ENCODE results near the gene SCML1.

SCML1 gene

DNA sequence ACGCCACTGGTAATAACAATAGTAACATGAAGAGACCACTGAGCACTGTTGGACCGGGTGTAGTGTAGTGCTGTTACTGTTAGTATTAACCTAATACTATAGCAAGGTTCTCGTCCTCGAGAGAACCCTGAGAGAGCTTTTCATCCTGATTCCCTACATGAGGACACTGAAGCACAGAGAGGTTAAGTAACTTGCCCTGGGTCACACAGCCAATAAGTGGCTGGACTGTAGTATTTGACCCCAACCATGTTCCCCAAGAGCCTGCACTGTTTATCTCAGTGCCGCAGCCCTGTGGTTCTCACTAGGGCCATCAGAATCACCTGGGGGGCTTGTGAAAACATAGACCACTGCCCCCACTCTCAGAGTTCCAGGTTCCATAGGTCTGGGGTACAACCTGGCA, 10.4 kb downstream of the SCML1 start:
- WGBS, 2 donors (ENCODE audit: extremely low coverage in 2 of 2, insufficient read length in 2 of 2, insufficient replicate concordance in 1 of 2), result no CpG with 5 or more reads among the region's 5 CpGs
- no peak overlapping the region for H2BK120ac ChIP-seq (ENCODE audit: low read depth, low read length)
- no peak overlapping the region for H2BK5ac ChIP-seq (ENCODE audit: low read length)
- H3K9ac ChIP-seq (ENCODE audit: low read depth, low read length, poor library complexity), result no peak overlapping the region
- no peak overlapping the region for H2BK15ac ChIP-seq (ENCODE audit: low read length)
- no peak overlapping the region for H2BK12ac ChIP-seq (ENCODE audit: low read length)
- no peak overlapping the region for H3K18ac ChIP-seq (ENCODE audit: low read length)
- no peaks in the 10 kb centered on the region for H3K27me3 ChIP-seq (ENCODE audit: control insufficient read depth in 3 of 3, insufficient read depth in 3 of 3, low read depth in 1 of 3, low read length in 3 of 3)
- DNase-seq (ENCODE audit: low spot score), result no peak
- H4K91ac ChIP-seq (ENCODE audit: low read depth, low read length, poor library complexity), result no peak overlapping the region
- H3K14ac ChIP-seq (ENCODE audit: low read length), result no peak overlapping the region
- no peak overlapping the region for H3K4me2 ChIP-seq (ENCODE audit: insufficient read depth, low read length, poor library complexity, severe bottlenecking)
- H2AFZ ChIP-seq (ENCODE audit: low read length), result no peak overlapping the region
- H3K4me3 ChIP-seq (ENCODE audit: low read length in 2 of 2), result no peak overlapping the region
- H3K79me1 ChIP-seq (ENCODE audit: low read depth, low read length), result no peaks in the 10 kb centered on the region
- peaks cover 0 to 33% of the 10 kb centered on the region in 2 donors for H3K36me3 ChIP-seq (replicated peaks in 1 of 2; ENCODE audit: control insufficient read depth in 2 of 2, insufficient read depth in 2 of 2, low read length in 2 of 2)
- H4K8ac ChIP-seq (ENCODE audit: low read depth, low read length), result no peak overlapping the region
- H3K9me3 ChIP-seq (replicated peaks in 1 of 2; ENCODE audit: control insufficient read depth in 2 of 2, insufficient read depth in 1 of 2, low read depth in 1 of 2, low read length in 2 of 2), result no peaks in the 10 kb centered on the region
- H3K23ac ChIP-seq (ENCODE audit: low read depth, low read length, poor library complexity), result no peak overlapping the region
- H3K4me1 ChIP-seq (ENCODE audit: control insufficient read depth in 2 of 2, insufficient read depth in 1 of 2, low read depth in 1 of 2, low read length in 2 of 2), result peaks cover 0 to 2% of the 10 kb centered on the region in 2 donors
- H2AK5ac ChIP-seq (ENCODE audit: low read depth, low read length), result no peak overlapping the region
- no peak overlapping the region for H3K4ac ChIP-seq (ENCODE audit: low read length)
- no peak overlapping the region for H3K27ac ChIP-seq (replicated peaks; ENCODE audit: low read length)

DNA sequence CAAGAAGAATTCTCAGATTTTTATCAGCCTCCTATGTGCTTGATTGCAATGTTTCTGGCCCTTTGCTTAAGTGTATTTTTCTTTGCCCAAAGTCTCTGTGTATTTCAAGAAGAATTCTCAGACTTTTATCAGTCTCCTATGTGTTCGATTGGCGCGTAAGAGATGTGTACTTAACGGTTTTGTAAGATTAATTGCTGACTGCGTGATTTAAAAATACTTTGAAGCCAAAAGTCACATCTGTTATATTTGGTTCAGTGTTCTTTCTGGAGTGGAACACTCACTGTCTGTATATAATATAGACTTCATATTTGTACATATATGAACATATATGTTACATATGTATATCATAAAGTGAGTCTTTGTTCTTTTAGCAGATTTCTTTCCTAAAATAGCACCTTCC, 11.4 kb downstream of the SCML1 start:
- no peak overlapping the region for H2AK5ac ChIP-seq (ENCODE audit: low read depth, low read length)
- H4K8ac ChIP-seq (ENCODE audit: low read depth, low read length), result no peak overlapping the region
- no peak overlapping the region for H2BK120ac ChIP-seq (ENCODE audit: low read depth, low read length)
- H3K14ac ChIP-seq (ENCODE audit: low read length), result no peak overlapping the region
- no peak overlapping the region for H3K23ac ChIP-seq (ENCODE audit: low read depth, low read length, poor library complexity)
- no peak overlapping the region for H3K9ac ChIP-seq (ENCODE audit: low read depth, low read length, poor library complexity)
- no peak overlapping the region for H2BK15ac ChIP-seq (ENCODE audit: low read length)
- H3K27ac ChIP-seq (replicated peaks; ENCODE audit: low read length), result no peak overlapping the region
- H3K4me3 ChIP-seq (ENCODE audit: low read length in 2 of 2), result no peak overlapping the region
- H3K79me1 ChIP-seq (ENCODE audit: low read depth, low read length), result no peaks in the 10 kb centered on the region
- H3K4me1 ChIP-seq (ENCODE audit: control insufficient read depth in 2 of 2, insufficient read depth in 1 of 2, low read depth in 1 of 2, low read length in 2 of 2), result peaks cover 0 to 2% of the 10 kb centered on the region in 2 donors
- no CpG with 5 or more reads among the region's 5 CpGs for WGBS, 2 donors (ENCODE audit: extremely low coverage in 2 of 2, insufficient read length in 2 of 2, insufficient replicate concordance in 1 of 2)
- no peak overlapping the region for H2BK12ac ChIP-seq (ENCODE audit: low read length)
- no peak overlapping the region for H3K18ac ChIP-seq (ENCODE audit: low read length)
- no peak overlapping the region for H3K4ac ChIP-seq (ENCODE audit: low read length)
- H3K27me3 ChIP-seq (ENCODE audit: control insufficient read depth in 3 of 3, insufficient read depth in 3 of 3, low read depth in 1 of 3, low read length in 3 of 3), result no peaks in the 10 kb centered on the region
- DNase-seq (ENCODE audit: low spot score), result no peak
- H4K91ac ChIP-seq (ENCODE audit: low read depth, low read length, poor library complexity), result no peak overlapping the region
- no peak overlapping the region for H2AFZ ChIP-seq (ENCODE audit: low read length)
- no peaks in the 10 kb centered on the region for H3K9me3 ChIP-seq (replicated peaks in 1 of 2; ENCODE audit: control insufficient read depth in 2 of 2, insufficient read depth in 1 of 2, low read depth in 1 of 2, low read length in 2 of 2)
- H2BK5ac ChIP-seq (ENCODE audit: low read length), result no peak overlapping the region
- H3K4me2 ChIP-seq (ENCODE audit: insufficient read depth, low read length, poor library complexity, severe bottlenecking), result no peak overlapping the region
- peaks cover 0 to 37% of the 10 kb centered on the region in 2 donors for H3K36me3 ChIP-seq (replicated peaks in 1 of 2; ENCODE audit: control insufficient read depth in 2 of 2, insufficient read depth in 2 of 2, low read length in 2 of 2)

DNA sequence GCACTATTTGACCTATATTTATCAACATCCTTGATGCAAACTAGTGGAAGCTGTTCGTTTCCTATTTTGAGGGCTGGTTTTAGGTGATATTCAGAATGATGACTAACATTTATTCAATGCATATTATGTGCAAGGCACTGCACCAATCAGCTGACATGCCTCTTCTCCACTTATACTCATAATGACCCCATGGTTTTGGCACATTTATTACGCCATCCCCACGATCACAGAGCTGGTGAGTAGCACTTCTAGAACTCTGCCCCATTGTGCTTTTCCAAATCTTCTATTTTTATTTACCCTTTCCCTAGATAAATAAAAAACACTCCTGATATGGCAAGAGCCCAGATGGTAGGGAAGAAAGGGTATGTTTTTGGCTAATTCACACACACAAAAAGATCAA, 13.1 kb downstream of the SCML1 start:
- Histone ChIP-seq H2BK15ac (ENCODE audit: low read length) (no peak overlapping the region), H3K4me2 (ENCODE audit: insufficient read depth, low read length, poor library complexity, severe bottlenecking) (no peak overlapping the region), H2BK120ac (ENCODE audit: low read depth, low read length) (no peak overlapping the region), H3K79me1 (ENCODE audit: low read depth, low read length) (no peaks in the 10 kb centered on the region), H3K4me3 (ENCODE audit: low read length in 2 of 2) (no peak overlapping the region), H2AK5ac (ENCODE audit: low read depth, low read length) (no peak overlapping the region), H3K9ac (ENCODE audit: low read depth, low read length, poor library complexity) (no peak overlapping the region), H3K9me3 (replicated peaks in 1 of 2; ENCODE audit: control insufficient read depth in 2 of 2, insufficient read depth in 1 of 2, low read depth in 1 of 2, low read length in 2 of 2) (no peaks in the 10 kb centered on the region), H2AFZ (ENCODE audit: low read length) (no peak overlapping the region), H4K8ac (ENCODE audit: low read depth, low read length) (no peak overlapping the region), H3K4ac (ENCODE audit: low read length) (no peak overlapping the region), H3K23ac (ENCODE audit: low read depth, low read length, poor library complexity) (no peak overlapping the region), H3K27ac (replicated peaks; ENCODE audit: low read length) (no peak overlapping the region), H3K4me1 (ENCODE audit: control insufficient read depth in 2 of 2, insufficient read depth in 1 of 2, low read depth in 1 of 2, low read length in 2 of 2) (no peaks in the 10 kb centered on the region), H4K91ac (ENCODE audit: low read depth, low read length, poor library complexity) (no peak overlapping the region), H3K36me3 (replicated peaks in 1 of 2; ENCODE audit: control insufficient read depth in 2 of 2, insufficient read depth in 2 of 2, low read length in 2 of 2) (peaks cover 0 to 37% of the 10 kb centered on the region in 2 donors), H2BK12ac (ENCODE audit: low read length) (no peak overlapping the region), H3K18ac (ENCODE audit: low read length) (no peak overlapping the region), H2BK5ac (ENCODE audit: low read length) (no peak overlapping the region), H3K27me3 (ENCODE audit: control insufficient read depth in 3 of 3, insufficient read depth in 3 of 3, low read depth in 1 of 3, low read length in 3 of 3) (no peaks in the 10 kb centered on the region), H3K14ac (ENCODE audit: low read length) (no peak overlapping the region)
- WGBS, 2 donors (ENCODE audit: extremely low coverage in 2 of 2, insufficient read length in 2 of 2, insufficient replicate concordance in 1 of 2), result no CpG with 5 or more reads among the region's 3 CpGs
- DNase-seq (ENCODE audit: low spot score), result no peak

DNA sequence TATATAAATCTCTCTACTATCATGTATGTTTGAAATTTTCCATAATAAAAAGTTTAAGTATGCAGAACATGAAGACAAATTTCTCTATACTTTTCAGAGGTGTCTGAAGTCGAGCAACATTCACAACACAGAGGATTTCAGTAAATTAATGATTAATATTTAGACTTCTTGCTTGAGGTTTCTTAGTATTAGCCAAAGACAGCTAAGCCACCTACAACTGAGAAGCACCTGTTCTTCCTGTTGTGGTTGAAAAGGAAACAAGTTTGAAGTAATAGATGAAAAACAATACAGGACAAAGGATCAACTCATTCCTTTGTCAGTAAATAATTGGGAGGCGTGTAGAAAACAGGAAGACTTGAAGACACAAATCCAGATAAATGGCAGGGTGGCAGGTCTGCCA, 21.1 kb downstream of the SCML1 start:
- H2BK12ac ChIP-seq (ENCODE audit: low read length), result no peak overlapping the region
- no peak overlapping the region for H4K8ac ChIP-seq (ENCODE audit: low read depth, low read length)
- H3K4me2 ChIP-seq (ENCODE audit: insufficient read depth, low read length, poor library complexity, severe bottlenecking), result no peak overlapping the region
- no peak overlapping the region for H3K4ac ChIP-seq (ENCODE audit: low read length)
- H2BK15ac ChIP-seq (ENCODE audit: low read length), result no peak overlapping the region
- DNase-seq (ENCODE audit: low spot score), result no peak
- H3K18ac ChIP-seq (ENCODE audit: low read length), result no peak overlapping the region
- H3K14ac ChIP-seq (ENCODE audit: low read length), result no peak overlapping the region
- H2AK5ac ChIP-seq (ENCODE audit: low read depth, low read length), result no peak overlapping the region
- peaks cover 0 to 3% (median 0%) of the 10 kb centered on the region in 3 experiments for H3K27me3 ChIP-seq (ENCODE audit: control insufficient read depth in 3 of 3, insufficient read depth in 3 of 3, low read depth in 1 of 3, low read length in 3 of 3)
- no peak overlapping the region for H4K91ac ChIP-seq (ENCODE audit: low read depth, low read length, poor library complexity)
- no peak overlapping the region for H3K4me3 ChIP-seq (ENCODE audit: low read length in 2 of 2)
- H3K27ac ChIP-seq (replicated peaks; ENCODE audit: low read length), result no peak overlapping the region
- no peak overlapping the region for H2BK120ac ChIP-seq (ENCODE audit: low read depth, low read length)
- no peak overlapping the region for H3K9ac ChIP-seq (ENCODE audit: low read depth, low read length, poor library complexity)
- H2BK5ac ChIP-seq (ENCODE audit: low read length), result no peak overlapping the region
- no peaks in the 10 kb centered on the region for H3K4me1 ChIP-seq (ENCODE audit: control insufficient read depth in 2 of 2, insufficient read depth in 1 of 2, low read depth in 1 of 2, low read length in 2 of 2)
- H3K9me3 ChIP-seq (replicated peaks in 1 of 2; ENCODE audit: control insufficient read depth in 2 of 2, insufficient read depth in 1 of 2, low read depth in 1 of 2, low read length in 2 of 2), result no peaks in the 10 kb centered on the region
- WGBS, 2 donors (ENCODE audit: extremely low coverage in 2 of 2, insufficient read length in 2 of 2, insufficient replicate concordance in 1 of 2), result no CpG with 5 or more reads among the region's 2 CpGs
- no peak overlapping the region for H3K23ac ChIP-seq (ENCODE audit: low read depth, low read length, poor library complexity)
- H2AFZ ChIP-seq (ENCODE audit: low read length), result no peak overlapping the region
- no peaks in the 10 kb centered on the region for H3K36me3 ChIP-seq (replicated peaks in 1 of 2; ENCODE audit: control insufficient read depth in 2 of 2, insufficient read depth in 2 of 2, low read length in 2 of 2)
- no peaks in the 10 kb centered on the region for H3K79me1 ChIP-seq (ENCODE audit: low read depth, low read length)
